GM12878 (cell line): ENCODE results near the gene AHCYL2. TPM values are rescaled to one million over a fixed set of nuclear protein-coding genes. Genes with fewer than 3 reads are reported as not detected.

Experiments used
- ATAC-seq: fragments of 200-7000 bp; cut with Tn5 transposase; 3 replicates; pipeline ENCODE4 v1.9.1; 2020; ENCODE audit warnings: mild to moderate bottlenecking, moderate library complexity
- BruUV-seq: library from RNA; stranded (reverse); fragments of 400-500 nt; replicated peaks from 2 replicates; lab custom pipeline; 2021; lab: Mats Ljungman, UMichigan
- CTCF ChIA-PET: fragments of 300-600 bp; sonication (Branson Sonifier 250); formaldehyde crosslinking; extraction: SDS; loops from one replicate; lab custom pipeline; 2021; ENCODE audit warnings: inconsistent platforms; lab: Yijun Ruan, JAX
- POLR2A ChIA-PET: fragments of 350-600 bp; formaldehyde crosslinking; extraction: SDS; loops from one replicate; lab custom pipeline; 2021; ENCODE audit warnings: inconsistent platforms; lab: Charles Lee
- RAD21 ChIA-PET: fragments of 300-600 bp; sonication (Branson Sonifier 250); formaldehyde crosslinking; loops from one replicate; lab custom pipeline; 2023; ENCODE audit warnings: antibody characterized with exemption; ENCODE audit not compliant: unreplicated experiment; lab: Charles Lee
- SMC1A ChIA-PET: fragments of 300-600 bp; sonication (Branson Sonifier 250); formaldehyde crosslinking; loops from one replicate; lab custom pipeline; 2023; ENCODE audit not compliant: unreplicated experiment, uncharacterized antibody; lab: Charles Lee
- DNase-seq: peaks from one replicate; pipeline ENCODE4 v3.0.0-alpha.2; 2011; ENCODE audit warnings: low read depth, low spot score
- FAIRE-seq: peaks from 3 replicates; lab custom pipeline; 2011; peaks lifted over from hg19 to GRCh38; lab: Jason Lieb, UNC
- H2AFZ ChIP-seq: 2 replicates; pipeline ENCODE4 v1.6.0; 2011; ENCODE audit warnings: low read depth, low read length, control low read depth; ENCODE audit not compliant: control insufficient read depth
- H3K27ac ChIP-seq: 2 replicates; pipeline ENCODE4 v1.5.1; 2011; ENCODE audit warnings: control low read depth; ENCODE audit not compliant: control insufficient read depth, insufficient read depth
- H3K27me3 ChIP-seq, 2 experiments: replicated peaks in 1 of 2; 2 replicates each; pipeline versions ENCODE4 v1.6.0 to v1.6.1; 2011; ENCODE audit warnings: low read length in 1 of 2; ENCODE audit not compliant: control insufficient read depth in 2 of 2, insufficient read depth in 2 of 2
- H3K36me3 ChIP-seq, 2 experiments: 2 replicates each; pipeline ENCODE4 v1.5.1; 2011; ENCODE audit warnings: low read length in 1 of 2; ENCODE audit not compliant: control insufficient read depth in 2 of 2, insufficient read depth in 2 of 2
- H3K4me1 ChIP-seq: 2 replicates; pipeline ENCODE4 v1.6.1; 2011; ENCODE audit warnings: mild to moderate bottlenecking, low read length, moderate library complexity, mixed read lengths; ENCODE audit not compliant: control insufficient read depth, insufficient read depth
- H3K4me2 ChIP-seq: 2 replicates; pipeline ENCODE4 v1.6.0; 2011; ENCODE audit warnings: control low read depth; ENCODE audit not compliant: control insufficient read depth, insufficient read depth
- H3K4me3 ChIP-seq: fragments of 200-600 bp; sonication (generic); 2 replicates; pipeline ENCODE4 v1.5.1; 2016
- H3K79me2 ChIP-seq: 2 replicates; pipeline ENCODE4 v1.6.0; 2011; ENCODE audit warnings: low read length; ENCODE audit not compliant: control insufficient read depth, insufficient read depth
- H3K9ac ChIP-seq: 2 replicates; pipeline ENCODE4 v1.8.0; 2011; ENCODE audit warnings: low read length, control low read depth, mixed read lengths; ENCODE audit not compliant: control insufficient read depth, insufficient read depth
- H3K9me3 ChIP-seq: replicated peaks from 3 replicates; pipeline ENCODE4 v1.5.1; 2011; ENCODE audit warnings: mild to moderate bottlenecking, low read length; ENCODE audit not compliant: control insufficient read depth, insufficient read depth
- H4K20me1 ChIP-seq: 2 replicates; pipeline ENCODE4 v1.6.0; 2011; ENCODE audit not compliant: control insufficient read depth, insufficient read depth
- BCL11A ChIP-seq: IDR thresholded peaks from 2 replicates; pipeline ENCODE4 v1.6.1; 2011; ENCODE audit warnings: low read depth, low read length
- CEBPB ChIP-seq, 2 experiments: fragments of 150-350 bp in 1 of 2; IDR thresholded peaks; 2 replicates each; pipeline ENCODE4 v1.6.1; 2012 to 2014; ENCODE audit warnings: low read depth in 2 of 2, low read length in 2 of 2, borderline replicate concordance in 1 of 2, inconsistent platforms in 1 of 2
- CHD4 ChIP-seq: fragments of 200-600 bp; sonication (generic); IDR thresholded peaks from 2 replicates; pipeline ENCODE4 v1.6.1; 2016; ENCODE audit warnings: mild to moderate bottlenecking
- CREB1 ChIP-seq: IDR thresholded peaks from 2 replicates; pipeline ENCODE4 v1.6.1; 2012; ENCODE audit warnings: low read depth, mild to moderate bottlenecking, inconsistent platforms
- CREM ChIP-seq: IDR thresholded peaks from 2 replicates; pipeline ENCODE4 v1.6.1; 2014; ENCODE audit warnings: antibody characterized with exemption, low read depth
- CTCF ChIP-seq, 3 experiments: IDR thresholded peaks in 2 of 3; conservative IDR thresholded peaks in 1 of 3; 2 replicates each; pipeline ENCODE4 v1.5.1; 2011; ENCODE audit warnings: low read depth in 3 of 3, low read length in 3 of 3, mild to moderate bottlenecking in 3 of 3, control low read depth in 2 of 3, moderate library complexity in 2 of 3, inconsistent platforms in 1 of 3, mixed read lengths in 1 of 3; ENCODE audit not compliant: control insufficient read depth in 2 of 3, insufficient read depth in 1 of 3; ENCODE audit errors: extremely low read depth in 1 of 3
- EGR1 ChIP-seq, 2 experiments: IDR thresholded peaks; 1 replicate in 1 of 2; 2 replicates in 1 of 2; pipeline ENCODE4 v1.6.1; 2011 to 2012; ENCODE audit warnings: low read depth in 2 of 2, low read length in 2 of 2, borderline replicate concordance in 1 of 2, mild to moderate bottlenecking in 1 of 2, moderate library complexity in 1 of 2
- ELK1 ChIP-seq: IDR thresholded peaks from 2 replicates; pipeline ENCODE4 v1.6.1; 2012; ENCODE audit warnings: low read depth, low read length, improper control_type of control experiment
- NFIC ChIP-seq: IDR thresholded peaks from 2 replicates; pipeline ENCODE4 v1.6.1; 2012; ENCODE audit warnings: low read depth, mild to moderate bottlenecking, inconsistent platforms, low read length, moderate library complexity
- SREBF2 ChIP-seq: IDR thresholded peaks from 2 replicates; pipeline ENCODE4 v1.6.1; 2012; ENCODE audit warnings: mild to moderate bottlenecking, low read length
- YY1 ChIP-seq: IDR thresholded peaks from 2 replicates; pipeline ENCODE4 v1.6.1; 2011; ENCODE audit warnings: low read depth, mild to moderate bottlenecking, low read length
- ZNF207 ChIP-seq: fragments of 450-650 bp; IDR thresholded peaks from 2 replicates; pipeline ENCODE4 v1.6.1; 2014; ENCODE audit warnings: antibody characterized with exemption, mild to moderate bottlenecking, borderline replicate concordance
- WGBS: methylation state at CpG from one replicate; pipeline ENCODE4 v1.1.6; 2016; ENCODE audit warnings: low lambda C conversion rate; ENCODE audit not compliant: insufficient replicate concordance, insufficient coverage; ENCODE audit errors: missing lambda C conversion rate; 5-methylcytosine and 5-hydroxymethylcytosine counted together
- in situ Hi-C: fragments of 300-500 bp; cut with MboI; formaldehyde crosslinking; loops from 9 replicates; pipeline ENCODE4 v1.14.3; 2018; ENCODE audit warnings: mixed read lengths
- intact Hi-C: fragments of 100-400 bp; cut with micrococcal nuclease; formaldehyde crosslinking; loops from one replicate; pipeline ENCODE4 v1.14.2; 2022; ENCODE audit not compliant: unreplicated experiment
- polyA plus RNA-seq, 11 experiments: library from polyadenylated mRNA; depleted of rRNA in 4 of 11; unstranded in 6 of 11; stranded (reverse) in 5 of 11; fragments of >200 nt; fragmentation: Nextera tagmentation in 4 of 11; fragmentation: Illumina TruSeq in 1 of 11; extraction: Ambion mirVana in 4 of 11; extraction: Trizol in 1 of 11; gene quantifications; 1 replicate in 1 of 11; 2 replicates in 10 of 11; pipeline versions ENCODE4 v1.2.1 to v1.2.3, GENCODE V29; 2011 to 2016; ENCODE audit warnings: inconsistent platforms in 2 of 11, missing spikeins in 2 of 11, low read depth in 1 of 11
- total RNA-seq, 4 experiments: library from RNA; depleted of rRNA in 3 of 4; stranded (reverse); fragments of >200 nt in 3 of 4; fragmentation: Illumina TruSeq in 1 of 4; extraction: Trizol in 1 of 4; gene quantifications; 2 replicates each; pipeline versions ENCODE4 v1.2.1 to v1.2.3, GENCODE V29; 2013 to 2021
- TF ChIP-seq, protein P1 (sequence below): fragments of 450-650 bp; formaldehyde crosslinking; IDR thresholded peaks from 2 replicates; pipeline ENCODE4 v1.5.0; 2022; ENCODE audit warnings: mild to moderate bottlenecking, missing genetic modification characterization
- TF ChIP-seq, protein P2 (sequence below): fragments of 450-650 bp; IDR thresholded peaks from 2 replicates; pipeline ENCODE4 v1.6.1; 2017; ENCODE audit warnings: low read depth, mild to moderate bottlenecking, moderate library complexity
- TF ChIP-seq, protein P3 (sequence below): fragments of 450-650 bp; IDR thresholded peaks from 2 replicates; pipeline ENCODE4 v1.6.1; 2016; ENCODE audit warnings: mild to moderate bottlenecking

Gene AHCYL2
- total and polyA plus RNA-seq, 10 of the 15 experiments (the other 5 are each of a cell fraction or from before 2014, with no cell fraction given) = 1.7 to 29.1 (median 5.4) TPM

- TF ChIP-seq BCL11A = no peak
- no peak for TF ChIP-seq EGR1 (IDR thresholded peaks at IDR 0.05; ENCODE audit: borderline replicate concordance in 1 of 2, low read depth in 2 of 2, low read length in 2 of 2)
- TF ChIP-seq CREM = no peak
- no peak for TF ChIP-seq NFIC
- TF ChIP-seq, protein P1, sequence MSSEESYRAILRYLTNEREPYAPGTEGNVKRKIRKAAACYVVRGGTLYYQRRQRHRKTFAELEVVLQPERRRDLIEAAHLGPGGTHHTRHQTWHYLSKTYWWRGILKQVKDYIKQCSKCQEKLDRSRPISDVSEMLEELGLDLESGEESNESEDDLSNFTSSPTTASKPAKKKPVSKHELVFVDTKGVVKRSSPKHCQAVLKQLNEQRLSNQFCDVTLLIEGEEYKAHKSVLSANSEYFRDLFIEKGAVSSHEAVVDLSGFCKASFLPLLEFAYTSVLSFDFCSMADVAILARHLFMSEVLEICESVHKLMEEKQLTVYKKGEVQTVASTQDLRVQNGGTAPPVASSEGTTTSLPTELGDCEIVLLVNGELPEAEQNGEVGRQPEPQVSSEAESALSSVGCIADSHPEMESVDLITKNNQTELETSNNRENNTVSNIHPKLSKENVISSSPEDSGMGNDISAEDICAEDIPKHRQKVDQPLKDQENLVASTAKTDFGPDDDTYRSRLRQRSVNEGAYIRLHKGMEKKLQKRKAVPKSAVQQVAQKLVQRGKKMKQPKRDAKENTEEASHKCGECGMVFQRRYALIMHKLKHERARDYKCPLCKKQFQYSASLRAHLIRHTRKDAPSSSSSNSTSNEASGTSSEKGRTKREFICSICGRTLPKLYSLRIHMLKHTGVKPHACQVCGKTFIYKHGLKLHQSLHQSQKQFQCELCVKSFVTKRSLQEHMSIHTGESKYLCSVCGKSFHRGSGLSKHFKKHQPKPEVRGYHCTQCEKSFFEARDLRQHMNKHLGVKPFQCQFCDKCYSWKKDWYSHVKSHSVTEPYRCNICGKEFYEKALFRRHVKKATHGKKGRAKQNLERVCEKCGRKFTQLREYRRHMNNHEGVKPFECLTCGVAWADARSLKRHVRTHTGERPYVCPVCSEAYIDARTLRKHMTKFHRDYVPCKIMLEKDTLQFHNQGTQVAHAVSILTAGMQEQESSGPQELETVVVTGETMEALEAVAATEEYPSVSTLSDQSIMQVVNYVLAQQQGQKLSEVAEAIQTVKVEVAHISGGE (CRISPR knock-in tag) = no peak
- no peak for TF ChIP-seq CEBPB (IDR thresholded peaks at IDR 0.05; ENCODE audit: borderline replicate concordance in 1 of 2, low read depth in 2 of 2, low read length in 2 of 2)
- TF ChIP-seq, protein P2, sequence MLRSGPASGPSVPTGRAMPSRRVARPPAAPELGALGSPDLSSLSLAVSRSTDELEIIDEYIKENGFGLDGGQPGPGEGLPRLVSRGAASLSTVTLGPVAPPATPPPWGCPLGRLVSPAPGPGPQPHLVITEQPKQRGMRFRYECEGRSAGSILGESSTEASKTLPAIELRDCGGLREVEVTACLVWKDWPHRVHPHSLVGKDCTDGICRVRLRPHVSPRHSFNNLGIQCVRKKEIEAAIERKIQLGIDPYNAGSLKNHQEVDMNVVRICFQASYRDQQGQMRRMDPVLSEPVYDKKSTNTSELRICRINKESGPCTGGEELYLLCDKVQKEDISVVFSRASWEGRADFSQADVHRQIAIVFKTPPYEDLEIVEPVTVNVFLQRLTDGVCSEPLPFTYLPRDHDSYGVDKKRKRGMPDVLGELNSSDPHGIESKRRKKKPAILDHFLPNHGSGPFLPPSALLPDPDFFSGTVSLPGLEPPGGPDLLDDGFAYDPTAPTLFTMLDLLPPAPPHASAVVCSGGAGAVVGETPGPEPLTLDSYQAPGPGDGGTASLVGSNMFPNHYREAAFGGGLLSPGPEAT = no peak
- TF ChIP-seq YY1 = no peak
- TF ChIP-seq CTCF (IDR thresholded peaks at IDR 0.05 in 2 of 3, conservative IDR thresholded peaks at IDR 0.05 in 1 of 3; ENCODE audit: control insufficient read depth in 2 of 3, extremely low read depth in 1 of 3, insufficient read depth in 1 of 3, low read depth in 3 of 3, low read length in 3 of 3) = no peak
- no peak for TF ChIP-seq ZNF207
- TF ChIP-seq, protein P3, sequence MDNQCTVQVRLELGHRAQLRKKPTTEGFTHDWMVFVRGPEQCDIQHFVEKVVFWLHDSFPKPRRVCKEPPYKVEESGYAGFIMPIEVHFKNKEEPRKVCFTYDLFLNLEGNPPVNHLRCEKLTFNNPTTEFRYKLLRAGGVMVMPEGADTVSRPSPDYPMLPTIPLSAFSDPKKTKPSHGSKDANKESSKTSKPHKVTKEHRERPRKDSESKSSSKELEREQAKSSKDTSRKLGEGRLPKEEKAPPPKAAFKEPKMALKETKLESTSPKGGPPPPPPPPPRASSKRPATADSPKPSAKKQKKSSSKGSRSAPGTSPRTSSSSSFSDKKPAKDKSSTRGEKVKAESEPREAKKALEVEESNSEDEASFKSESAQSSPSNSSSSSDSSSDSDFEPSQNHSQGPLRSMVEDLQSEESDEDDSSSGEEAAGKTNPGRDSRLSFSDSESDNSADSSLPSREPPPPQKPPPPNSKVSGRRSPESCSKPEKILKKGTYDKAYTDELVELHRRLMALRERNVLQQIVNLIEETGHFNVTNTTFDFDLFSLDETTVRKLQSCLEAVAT = no peak
- no peak for TF ChIP-seq SREBF2
- TF ChIP-seq CREB1 = no peak
- no peak for TF ChIP-seq ELK1
- no peak for TF ChIP-seq CHD4
- no TSS peak for BruUV-seq
- Histone ChIP-seq H4K20me1 (no peaks in the 10 kb centered on the region), H3K9me3 (no peaks in the 10 kb centered on the region), H3K9ac (no peak overlapping the region), H3K4me1 (no peaks in the 10 kb centered on the region), H3K4me2 (no peak overlapping the region), H2AFZ (no peak overlapping the region), H3K4me3 (no peak overlapping the region), H3K79me2 (no peaks in the 10 kb centered on the region), H3K27me3 (no peaks in the 10 kb centered on the region), H3K27ac (no peak overlapping the region), H3K36me3 (no peaks in the 10 kb centered on the region; a peak in 1 of 4 replicates)
- in situ Hi-C loops (no loop called here), intact Hi-C loops (no loop called here)
- ChIA-PET POLR2A (interaction anchor here (1.0 kb wide), 1 partner anchor 11 kb away, joined by 3 read pairs; no protein-coding TSS in a partner anchor), RAD21 (no interaction called here), CTCF (interaction anchor here (0.9 to 9.8 kb wide), 4 partner anchors 9 to 50 kb away, joined by 4 to 129 read pairs (median 8); no protein-coding TSS in a partner anchor), SMC1A (interaction anchor here (1.1 kb wide), 1 partner anchor 9 kb away, joined by 5 read pairs; no protein-coding TSS in a partner anchor)
- no peak for DNase-seq
- 94% methylated on average over 2 of the region's 2 CpGs for WGBS
- ATAC-seq = no peak
- FAIRE-seq = no peak
These were observed 168.4 kb downstream of the AHCYL2 start for GRCh38 chr7:129393255-129393654.
